HG03354 (cell line): Measurements from ENCODE around the gene FRMD6.
"Not testable (repeated sequence)": the region's sequence is repeated elsewhere in the genome, so short reads cannot be mapped to it uniquely, and the experiment has no call there.

Experiments
- ATAC-seq: cut with Tn5 transposase; IDR thresholded peaks from one replicate; pipeline ENCODE4 v1.9.1; 2021; ENCODE audit warnings: mild to moderate bottlenecking; ENCODE audit not compliant: unreplicated experiment, poor library complexity, severe bottlenecking

Gene FRMD6

DNA sequence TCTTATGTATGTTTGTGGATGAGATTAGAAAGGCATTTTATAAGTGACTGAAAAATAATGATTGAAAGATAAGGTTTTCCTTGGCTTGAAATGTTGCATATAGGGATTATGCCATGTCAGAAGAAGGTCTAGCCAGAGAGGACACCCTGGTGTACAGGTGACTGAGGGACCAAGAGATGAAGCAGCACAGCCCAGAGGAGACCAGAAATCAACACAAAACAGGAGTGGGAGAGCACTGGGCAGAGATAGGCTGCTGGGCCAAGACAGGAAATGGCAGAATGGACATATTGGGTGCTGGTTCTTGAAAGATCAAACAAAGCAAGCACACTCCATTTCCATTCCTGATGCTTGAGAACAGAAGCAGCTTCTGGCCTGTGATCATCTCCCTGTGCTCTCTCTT, 24.4 kb upstream of the FRMD6 start:
- ATAC-seq, result no peak

DNA sequence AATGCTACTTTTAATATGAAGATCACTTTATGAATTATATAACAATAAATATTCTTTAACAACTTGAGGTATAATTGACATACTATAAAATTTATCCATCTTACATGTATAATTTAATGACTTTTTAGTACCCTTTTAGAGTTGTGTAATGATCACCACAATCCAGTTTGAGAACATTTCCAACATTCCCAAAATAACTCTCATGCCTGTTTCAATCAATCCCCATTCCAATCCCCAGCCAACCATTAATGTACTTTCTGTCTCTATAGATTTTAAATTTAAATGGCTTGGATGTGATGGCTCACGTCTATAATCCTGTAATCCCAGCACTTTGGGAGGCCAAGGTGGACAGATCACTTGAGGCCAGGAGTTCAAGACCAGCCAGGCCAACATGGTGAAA, 23.5 kb upstream of the FRMD6 start:
- ATAC-seq, result no peak

DNA sequence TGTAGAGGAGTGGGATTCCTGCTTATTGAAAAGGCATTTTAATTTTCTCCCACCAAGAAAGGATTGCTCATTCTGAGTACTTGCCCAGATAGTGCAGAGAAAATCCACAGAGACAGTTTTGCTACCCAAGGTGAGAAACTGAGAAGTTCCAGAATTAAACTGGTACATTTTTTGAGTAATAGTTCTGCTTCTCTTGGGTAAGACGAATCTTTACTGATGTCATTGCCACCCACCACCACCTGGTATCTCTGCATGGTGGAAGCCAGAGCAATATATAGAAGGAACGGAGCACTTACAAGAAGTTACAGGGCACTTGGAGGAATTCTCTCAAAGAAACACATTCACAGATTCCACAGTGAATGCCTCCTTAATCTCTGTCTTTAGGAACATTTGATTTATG, 20.7 kb upstream of the FRMD6 start:
- no peak for ATAC-seq

DNA sequence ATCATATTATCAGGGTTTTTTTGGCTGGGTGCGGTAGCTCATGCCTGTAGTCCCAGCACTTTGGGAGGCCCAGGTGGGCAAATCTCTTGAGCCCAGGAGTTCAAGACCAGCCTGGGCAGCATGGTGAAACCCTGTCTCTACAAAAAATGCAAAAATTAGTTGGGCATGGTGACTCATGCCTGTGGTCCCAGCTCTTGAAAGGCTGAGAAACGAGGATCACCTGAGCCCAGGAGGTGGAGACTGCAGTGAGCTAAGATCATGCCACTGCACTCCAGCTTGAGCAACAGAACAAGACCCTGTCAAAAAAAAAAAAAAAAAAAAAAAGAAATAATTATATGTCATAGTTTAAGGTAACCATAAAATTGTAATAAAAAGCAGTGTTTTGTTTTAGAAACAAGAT, 18.4 kb upstream of the FRMD6 start:
- ATAC-seq, result not testable (repeated sequence)

DNA sequence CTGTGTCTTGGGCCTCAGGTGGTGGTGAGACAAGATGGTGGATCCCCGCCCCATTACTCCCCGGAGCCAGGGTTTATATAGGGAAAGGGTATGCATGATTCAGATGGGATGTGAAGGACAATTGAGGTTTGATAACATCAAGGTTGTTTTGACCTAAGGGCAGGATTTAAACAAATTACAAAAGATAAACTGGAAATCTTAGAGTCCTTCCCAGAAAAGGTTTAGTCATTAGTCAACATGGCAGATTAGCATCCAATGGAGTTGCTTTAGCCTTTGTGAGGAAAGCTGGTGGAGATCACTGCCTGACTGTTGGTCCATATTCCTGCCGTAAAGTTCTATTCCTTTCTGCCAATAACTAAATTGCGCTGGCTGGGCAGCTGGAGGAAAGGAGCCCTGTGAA, 15.6 kb upstream of the FRMD6 start:
- ATAC-seq, result no peak

DNA sequence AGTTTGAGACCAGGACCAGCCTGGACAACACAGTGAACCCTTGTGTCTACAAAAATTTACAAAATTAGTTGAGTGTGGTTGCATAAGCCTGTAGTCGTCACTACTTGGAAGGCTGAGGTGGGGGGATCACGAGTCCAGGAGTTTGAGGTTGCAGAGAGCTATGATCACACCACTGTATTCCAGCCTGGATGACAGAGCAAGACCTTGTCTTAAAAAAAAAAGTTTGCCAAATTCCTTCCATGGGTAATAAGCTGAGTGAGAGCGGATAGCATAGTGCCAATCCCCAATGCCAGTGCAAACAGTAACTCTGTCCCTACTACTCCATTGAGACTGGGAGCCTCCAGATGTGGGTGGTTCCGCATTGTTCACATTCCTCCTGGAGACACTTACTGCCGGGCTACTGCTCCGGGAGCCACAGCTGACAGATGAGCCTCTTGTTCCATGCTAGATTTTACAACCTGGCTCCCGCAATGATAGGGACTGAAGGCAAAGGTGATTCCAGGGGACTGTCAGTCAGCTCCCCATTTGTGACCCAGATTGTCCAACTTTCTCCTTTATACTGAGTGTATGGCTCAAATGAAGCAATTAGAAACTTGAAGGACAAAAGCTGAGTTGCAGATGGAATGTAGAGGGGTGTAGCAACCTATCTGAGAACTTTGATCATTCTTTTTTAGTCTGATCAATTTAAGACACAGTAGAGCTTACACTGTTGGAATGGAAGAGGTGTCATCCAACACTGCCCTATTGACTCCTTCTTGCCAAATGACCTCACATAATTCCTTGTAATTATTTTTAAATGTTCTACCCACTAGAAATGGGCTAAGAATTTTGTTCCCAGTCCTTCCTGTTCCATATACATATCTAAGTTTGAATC, 13.4 kb upstream of the FRMD6 start:
- ATAC-seq, result no peak

DNA sequence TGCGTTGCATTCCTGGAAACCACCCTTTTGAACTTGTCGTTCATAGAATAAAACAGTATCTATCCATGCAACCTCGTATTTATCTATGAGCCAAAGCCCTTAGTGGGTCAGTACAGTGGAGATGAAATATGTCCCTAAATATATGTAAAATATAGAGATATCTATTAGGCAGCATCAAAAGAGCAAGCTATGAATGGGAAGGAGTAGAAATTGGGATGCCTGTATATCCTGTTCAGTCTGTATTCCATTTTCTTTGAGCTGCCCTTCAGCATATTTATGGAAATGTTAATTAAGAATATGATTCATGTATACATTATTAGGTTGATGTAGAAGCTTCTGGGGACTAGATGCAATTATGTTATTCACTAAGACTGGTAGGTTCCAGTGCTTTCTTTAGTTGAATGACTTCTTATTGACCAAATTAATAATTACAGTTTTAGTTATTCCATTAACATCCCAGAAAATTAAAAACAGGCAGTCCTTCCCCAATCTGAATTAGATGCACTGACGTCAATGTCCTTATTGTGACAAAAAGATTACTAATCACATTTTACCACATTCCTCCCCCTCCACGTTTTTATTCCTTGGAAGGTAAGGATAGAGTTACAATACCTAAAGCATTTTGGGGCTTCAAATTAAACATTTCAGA, 11.9 kb upstream of the FRMD6 start:
- no peak for ATAC-seq

DNA sequence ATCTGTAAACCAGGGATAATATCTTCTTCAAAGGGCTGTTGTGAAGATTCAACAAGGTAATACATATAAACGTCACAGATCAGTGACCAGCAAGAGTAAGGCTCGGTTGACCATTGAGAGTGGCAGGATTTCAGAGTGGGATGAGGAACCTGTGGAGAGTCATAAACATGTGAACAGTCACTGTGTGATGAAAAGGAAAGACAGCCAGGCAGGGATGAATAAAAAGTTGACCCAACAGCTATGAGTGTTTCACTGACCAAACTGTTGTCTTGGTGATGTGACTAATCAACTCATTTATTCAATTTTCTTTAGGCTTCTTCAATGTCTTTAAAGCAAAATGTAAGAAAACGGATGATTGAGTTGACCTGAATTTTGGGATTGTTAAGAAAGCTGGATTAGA, 8.6 kb upstream of the FRMD6 start:
- no peak for ATAC-seq

DNA sequence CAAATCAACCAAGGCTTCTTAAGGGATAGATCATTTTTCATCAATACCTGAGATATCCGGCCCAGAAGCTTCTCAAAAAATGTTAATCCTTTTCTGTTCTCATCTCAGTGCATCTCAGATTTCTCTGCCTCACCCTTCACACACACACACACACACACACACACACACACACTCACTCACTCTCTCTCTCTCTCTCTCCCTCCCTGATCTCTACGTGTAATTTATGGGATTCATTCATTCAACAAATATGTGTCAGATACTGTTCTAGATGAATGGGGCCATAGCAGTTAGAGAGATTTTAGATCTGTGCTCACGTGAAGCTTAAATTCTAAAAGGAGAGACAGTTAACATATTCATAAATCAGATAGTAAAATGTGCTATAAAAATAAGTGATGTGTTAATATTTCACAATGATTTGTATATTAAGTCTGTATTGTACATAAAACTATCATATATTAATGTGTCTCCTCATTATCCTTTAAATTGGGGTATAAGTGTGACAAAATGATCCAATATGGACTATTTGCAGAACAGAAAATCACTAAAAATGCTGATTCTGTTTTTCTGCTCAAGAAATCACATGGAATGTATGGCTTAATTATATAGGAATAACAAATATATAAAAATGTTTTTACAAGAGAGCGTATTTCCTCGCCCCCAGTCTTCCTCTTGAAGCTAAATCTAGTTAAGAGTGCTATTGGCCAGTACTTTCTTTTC, 7.3 kb upstream of the FRMD6 start:
- no peak for ATAC-seq

DNA sequence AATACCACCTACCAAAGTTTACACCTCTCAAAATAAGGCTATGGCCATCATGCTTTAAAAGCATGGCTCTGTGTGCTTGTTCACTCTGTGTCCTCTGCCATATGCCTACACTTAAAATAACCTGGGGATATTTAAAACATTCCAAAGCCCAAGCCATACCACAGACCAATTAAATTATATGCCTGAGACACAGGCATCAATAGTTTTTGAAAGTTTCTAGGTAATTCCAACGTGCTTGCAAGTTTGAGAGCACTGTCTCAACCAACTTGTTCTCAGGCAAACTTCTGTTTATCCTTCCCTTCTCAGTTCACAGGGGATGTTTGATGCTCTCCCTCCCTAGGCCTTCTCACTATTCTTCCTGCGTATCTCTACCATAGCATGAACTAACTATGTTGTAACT, 3.4 kb upstream of the FRMD6 start:
- no peak for ATAC-seq

DNA sequence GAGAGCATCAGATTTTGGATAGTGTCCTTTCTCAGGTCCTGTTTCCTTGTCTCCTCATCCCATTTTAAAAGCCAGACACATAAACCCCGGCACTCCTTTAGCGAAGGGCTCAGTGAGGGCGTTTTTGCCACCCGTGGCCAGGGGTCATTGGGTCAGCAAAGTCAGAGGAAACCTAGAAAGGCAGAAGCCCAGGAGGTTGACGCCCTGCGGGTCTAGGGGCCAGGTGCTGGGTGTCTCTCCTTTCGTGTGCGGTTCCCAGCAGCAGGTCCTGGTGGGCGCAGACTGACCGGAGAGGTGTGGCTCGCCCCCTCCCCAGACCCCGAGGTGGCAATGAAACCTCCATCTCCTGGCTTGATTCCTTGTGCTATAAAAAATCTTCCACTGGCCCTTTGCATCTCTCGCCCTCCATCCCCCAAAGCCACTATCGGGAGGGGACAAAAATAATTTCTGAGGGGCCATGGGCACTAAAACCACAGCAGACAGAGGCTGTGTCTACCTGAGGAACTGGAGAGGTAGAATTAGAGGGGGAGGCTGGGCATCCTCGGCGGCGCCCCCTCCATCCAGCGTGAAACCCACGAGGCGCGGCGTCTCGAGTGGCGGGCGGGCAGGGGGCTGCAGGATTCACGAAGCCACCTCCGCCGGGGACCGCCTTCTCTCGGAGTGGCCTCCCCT, 858 bp upstream of the FRMD6 start:
- ATAC-seq, result no peak

DNA sequence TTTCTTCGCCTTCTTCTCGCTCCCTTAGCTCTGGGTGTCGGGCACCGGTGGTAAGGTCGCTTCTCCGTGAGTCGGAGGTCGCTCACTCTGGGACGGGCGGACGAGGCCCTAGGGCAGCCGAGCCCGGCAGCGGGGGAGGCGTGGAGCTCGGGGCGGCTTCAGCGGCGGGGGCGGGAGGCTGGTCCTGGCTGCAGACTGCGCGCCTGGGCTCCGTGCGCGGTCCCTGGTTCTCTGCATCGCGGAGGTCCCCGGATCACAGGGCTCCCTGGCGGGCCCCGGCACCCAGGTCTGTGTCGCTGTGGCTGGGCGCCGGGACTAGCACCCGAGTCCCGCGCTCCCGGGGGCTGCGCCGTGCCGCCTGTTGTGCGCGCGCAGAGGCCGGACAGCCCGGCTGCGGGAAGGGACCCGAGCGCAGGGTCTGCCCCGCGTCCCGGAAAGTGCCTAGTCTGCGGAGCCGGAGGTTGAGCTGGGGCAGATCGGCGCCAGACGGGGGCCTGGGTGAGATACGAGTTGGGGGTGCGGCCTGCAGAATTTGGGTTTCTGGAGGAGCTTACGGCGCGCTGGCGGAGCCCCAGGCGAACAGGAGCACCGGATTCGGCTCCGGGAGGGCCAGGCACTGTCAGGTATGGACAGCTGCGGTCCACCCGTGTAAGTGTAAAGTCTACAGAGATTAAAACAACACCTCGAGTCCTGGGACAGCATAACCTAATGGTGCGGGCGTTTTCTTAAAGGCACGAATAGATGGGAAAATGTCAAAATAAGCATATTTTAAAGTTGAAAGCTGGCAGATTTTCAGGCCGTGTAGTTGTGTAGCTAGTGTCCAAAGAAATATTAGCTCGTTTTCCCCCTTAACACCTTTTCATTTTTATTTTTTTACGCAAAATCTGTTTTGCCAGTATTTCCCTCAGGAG, 713 bp downstream of the FRMD6 start:
- peak; percentile 34 for ATAC-seq

DNA sequence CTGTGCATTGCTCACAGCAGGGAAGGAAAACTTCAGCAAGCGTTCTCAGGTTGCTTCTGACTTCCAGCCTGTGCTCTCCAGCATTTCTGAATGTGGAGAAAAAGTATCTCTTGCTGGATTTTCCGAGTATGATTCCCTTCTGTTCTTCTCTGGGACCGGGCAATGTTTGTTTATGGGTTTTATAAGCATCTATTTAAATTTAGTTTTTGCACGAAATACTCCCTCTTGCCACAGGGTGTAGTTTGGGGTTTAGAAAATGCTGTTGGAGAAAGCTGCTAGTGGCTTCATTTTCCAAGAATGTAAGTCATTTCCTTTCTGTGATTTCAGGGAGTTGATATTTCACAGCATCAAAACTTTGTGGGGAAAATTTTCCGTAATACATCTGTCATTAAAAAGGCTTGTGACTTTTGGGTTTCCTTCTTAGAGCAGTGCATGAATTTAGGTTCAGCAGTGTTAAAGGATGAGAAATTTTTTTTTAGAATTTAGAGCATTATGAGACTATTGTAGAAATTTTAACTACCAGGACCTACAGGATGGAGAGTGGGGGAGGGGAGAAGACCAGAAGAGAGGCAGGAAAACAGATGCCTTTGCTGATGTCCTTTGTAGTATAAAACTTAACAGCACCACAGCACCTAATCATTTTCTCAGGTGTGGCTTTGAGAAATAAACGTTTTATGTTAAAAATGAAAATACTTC, 1.5 kb downstream of the FRMD6 start:
- ATAC-seq, result no peak

DNA sequence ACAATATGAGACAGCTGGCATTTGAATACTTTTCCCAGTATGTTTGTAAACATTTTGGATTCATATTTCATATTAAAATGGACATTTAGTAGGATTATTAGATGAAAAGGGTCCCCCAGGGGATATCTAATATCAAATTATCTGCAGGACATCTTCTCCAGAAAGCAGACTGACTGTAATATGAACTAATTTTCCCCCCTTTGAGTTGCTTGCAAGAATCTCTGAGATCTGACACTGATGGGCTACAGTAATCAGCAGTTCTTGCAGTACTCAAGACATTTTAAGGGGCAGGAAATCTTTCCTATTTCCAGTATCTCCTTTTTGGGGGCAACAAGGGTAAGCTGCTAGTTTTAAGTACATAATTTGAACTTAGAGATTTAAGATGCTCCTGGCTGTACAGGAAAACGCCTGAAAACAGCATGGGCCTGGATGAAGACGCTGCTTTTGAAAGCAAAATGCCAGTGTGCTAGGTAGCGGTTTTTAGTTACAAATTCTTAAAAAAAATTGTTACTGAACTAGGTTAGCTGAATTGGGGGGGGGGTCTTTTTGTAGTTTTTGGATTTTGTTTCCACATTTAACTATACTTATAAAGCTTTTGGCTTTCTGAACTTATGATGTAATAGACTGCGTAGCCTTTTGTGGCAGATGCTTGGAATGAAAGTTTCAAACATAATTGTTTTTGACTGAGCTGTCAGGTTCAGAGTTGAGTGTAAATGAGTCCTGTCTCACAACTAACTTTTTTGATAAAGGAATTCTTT, 2.2 kb downstream of the FRMD6 start:
- ATAC-seq, result no peak

DNA sequence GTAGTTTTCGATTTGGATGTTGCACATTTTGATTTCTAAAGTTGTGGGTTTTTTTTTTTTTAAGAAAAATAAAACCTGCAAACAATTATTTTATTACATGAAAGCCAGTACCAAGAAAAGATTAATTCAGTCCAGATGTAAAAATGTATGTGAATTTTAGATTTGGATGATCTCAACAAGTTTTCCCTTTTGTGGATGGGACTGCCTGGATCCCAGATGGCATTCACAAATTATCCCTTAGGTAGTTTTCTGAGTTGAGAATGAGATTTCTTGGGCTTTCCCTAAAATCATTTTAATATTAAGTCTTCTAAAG, 2.8 kb downstream of the FRMD6 start:
- ATAC-seq, result no peak

DNA sequence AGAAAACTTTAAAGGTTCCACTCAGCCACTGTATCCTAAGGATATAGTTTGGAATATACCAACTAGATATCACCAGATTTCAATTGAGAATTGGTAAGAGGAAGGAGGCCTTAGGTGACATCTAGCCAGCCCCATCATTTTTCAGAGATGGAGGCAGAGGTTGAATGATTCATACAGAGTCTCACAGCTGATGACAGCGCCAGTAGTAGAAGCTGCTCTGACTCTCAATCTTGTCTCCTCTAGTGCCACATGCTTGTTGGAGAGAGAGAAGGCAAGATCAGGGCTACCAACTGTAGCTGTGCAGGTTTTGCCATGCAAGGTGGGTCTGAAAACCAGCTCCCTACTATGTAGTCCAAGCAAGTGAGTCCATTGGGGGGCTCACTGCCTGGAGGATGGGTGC, 6.1 kb downstream of the FRMD6 start:
- no peak for ATAC-seq

DNA sequence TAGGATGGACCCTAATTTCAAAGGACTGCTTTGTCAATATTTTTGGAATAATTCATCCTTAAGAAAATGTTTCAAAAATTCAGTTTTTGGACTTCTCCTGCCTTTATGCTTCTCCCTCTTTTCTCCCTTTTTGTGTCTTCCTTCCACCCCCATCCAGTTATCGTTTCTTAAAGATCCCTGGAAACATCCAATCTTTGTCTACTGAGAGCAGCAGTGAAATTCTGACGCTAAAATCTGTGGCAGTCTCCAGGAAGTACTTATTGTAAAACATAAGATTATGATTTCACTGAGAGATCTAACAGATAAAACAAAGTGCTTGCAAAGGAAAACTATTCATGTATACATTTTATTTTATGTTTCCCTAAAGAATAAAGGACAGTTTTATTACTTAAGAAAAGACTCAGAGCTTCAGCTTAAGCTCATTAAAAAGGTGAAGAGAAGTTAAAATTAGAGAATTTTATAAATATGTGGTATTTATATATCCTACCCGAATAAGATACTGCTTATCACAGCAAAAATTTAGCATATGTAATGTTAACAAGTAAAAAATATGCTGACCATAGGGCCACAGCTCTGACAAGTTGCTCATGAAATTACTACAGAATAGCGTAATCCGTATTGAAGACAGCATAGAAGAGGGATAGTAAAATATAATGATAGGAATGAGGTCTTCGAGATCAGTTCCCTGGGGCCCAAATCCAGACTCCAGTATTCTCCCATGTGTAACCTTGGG, 6.9 kb downstream of the FRMD6 start:
- ATAC-seq, result no peak

DNA sequence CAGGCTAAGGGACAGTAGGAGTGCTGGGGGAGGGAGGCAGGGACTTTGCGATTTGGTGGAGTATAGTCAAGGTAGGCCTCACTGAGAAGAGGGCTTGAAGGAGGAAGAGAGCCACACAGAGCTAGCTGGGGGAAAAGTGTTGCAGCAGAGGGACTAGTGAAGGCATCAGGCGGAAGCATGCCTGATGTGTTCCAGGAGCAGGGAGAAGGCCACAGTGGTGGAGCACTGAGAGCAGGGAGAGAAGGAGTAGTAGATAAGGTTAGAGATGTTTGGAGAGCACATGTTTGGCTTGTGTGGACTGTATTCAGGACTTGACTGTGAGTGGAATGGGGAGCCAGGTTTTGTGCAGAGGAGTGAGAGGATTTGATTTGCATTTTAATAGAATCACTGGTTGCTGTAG, 9.0 kb downstream of the FRMD6 start:
- no peak for ATAC-seq
